Measurements from ENCODE around the gene IRF2BP1. TPM values are rescaled to one million over a fixed set of nuclear protein-coding genes. Genes with fewer than 3 reads are reported as not detected.

The IRF2BP1 gene
- polyA plus RNA-seq (2014; cell fraction: cytosol; rRNA removed): 17.9 and 24.2 TPM in 2 replicates
- polyA plus RNA-seq (2014; cell fraction: nucleus; rRNA removed): 11.2 and 14.6 TPM in 2 replicates

GRCh38 chr19:45885556-45886426 lies at the start of gene IRF2BP1:
TSS of gene IRF2BP1 (minus strand) at chr19:45886141. CDS start at chr19:45885774, 367 bp downstream.
- DNase-seq (ENCODE audit: low spot score): peak; percentile 83

- no peak for DNase-seq (ENCODE audit: low spot score)
Observed at GRCh38 chr19:45935267-45935666, 49.3 kb upstream of the IRF2BP1 start.

GRCh38 chr19:45934551-45935230 lies 48.8 kb upstream of the IRF2BP1 start:
- no peak for DNase-seq (ENCODE audit: low spot score)

GRCh38 chr19:45933759-45934158 lies 47.8 kb upstream of the IRF2BP1 start:
- no peak for DNase-seq (ENCODE audit: low spot score)

- no peak for DNase-seq (ENCODE audit: low spot score)
Observed at GRCh38 chr19:45931055-45931454, 45.1 kb upstream of the IRF2BP1 start.

GRCh38 chr19:45929247-45929646 lies 43.3 kb upstream of the IRF2BP1 start:
- DNase-seq (ENCODE audit: low spot score): no peak

GRCh38 chr19:45927565-45928261 lies 41.8 kb upstream of the IRF2BP1 start:
- peak; percentile 93 for DNase-seq (ENCODE audit: low spot score)

GRCh38 chr19:45924891-45925447 lies 39.0 kb upstream of the IRF2BP1 start:
- no peak for DNase-seq (ENCODE audit: low spot score)

GRCh38 chr19:45922281-45922680 lies 36.3 kb upstream of the IRF2BP1 start:
- peak; percentile 27 for DNase-seq (ENCODE audit: low spot score)

- DNase-seq (ENCODE audit: low spot score): no peak
Observed at GRCh38 chr19:45920458-45920857, 34.5 kb upstream of the IRF2BP1 start.

- no peak for DNase-seq (ENCODE audit: low spot score)
Observed at GRCh38 chr19:45919678-45920077, 33.7 kb upstream of the IRF2BP1 start.

- no peak for DNase-seq (ENCODE audit: low spot score)
Observed at GRCh38 chr19:45918721-45919120, 32.8 kb upstream of the IRF2BP1 start.

- no peak for DNase-seq (ENCODE audit: low spot score)
Observed at GRCh38 chr19:45917421-45918091, 31.6 kb upstream of the IRF2BP1 start.

GRCh38 chr19:45913874-45914830 lies 28.2 kb upstream of the IRF2BP1 start, which contains the start of gene NANOS2:
TSS of gene NANOS2 (minus strand) at chr19:45914778. CDS start at chr19:45914693, 85 bp downstream.
- DNase-seq (ENCODE audit: low spot score): peak; percentile 53

- no peak for DNase-seq (ENCODE audit: low spot score)
Observed at GRCh38 chr19:45911291-45911690, 25.4 kb upstream of the IRF2BP1 start.

GRCh38 chr19:45908956-45909355 lies 23.0 kb upstream of the IRF2BP1 start:
- no peak for DNase-seq (ENCODE audit: low spot score)

- DNase-seq (ENCODE audit: low spot score): no peak
Observed at GRCh38 chr19:45906221-45906620, 20.3 kb upstream of the IRF2BP1 start.

GRCh38 chr19:45905011-45905410 lies 19.1 kb upstream of the IRF2BP1 start:
- no peak for DNase-seq (ENCODE audit: low spot score)
